ENCODE measurements around the gene COG6. TPM values are rescaled to one million over a fixed set of nuclear protein-coding genes. Genes with fewer than 3 reads are reported as not detected.

Gene COG6
- total RNA-seq, 1 experiment from 2014 or later, result 32.2 TPM

GRCh38 chr13:39768962-39769361 is 113.5 kb downstream of the COG6 start:
- DNase-seq (ENCODE audit: low read depth), result no peak

- DNase-seq (ENCODE audit: low read depth), result no peak
Observed at GRCh38 chr13:39770221-39771090, 115.0 kb downstream of the COG6 start.

- peak; percentile 57 for DNase-seq (ENCODE audit: low read depth)
Observed at GRCh38 chr13:39773833-39774232, 118.4 kb downstream of the COG6 start.

GRCh38 chr13:39776439-39776838 is 121.0 kb downstream of the COG6 start:
- DNase-seq (ENCODE audit: low read depth), result peak; percentile 94

GRCh38 chr13:39777021-39777420 is 121.6 kb downstream of the COG6 start:
- DNase-seq (ENCODE audit: low read depth), result no peak

GRCh38 chr13:39777527-39778061 is 122.1 kb downstream of the COG6 start:
- peak; percentile 93 for DNase-seq (ENCODE audit: low read depth)

GRCh38 chr13:39779337-39780265 is 124.1 kb downstream of the COG6 start:
- DNase-seq (ENCODE audit: low read depth), result peak; percentile 71

- no peak for DNase-seq (ENCODE audit: low read depth)
Observed at GRCh38 chr13:39780711-39781110, 125.2 kb downstream of the COG6 start.

- no peak for DNase-seq (ENCODE audit: low read depth)
Observed at GRCh38 chr13:39781381-39781780, 125.9 kb downstream of the COG6 start.

- no peak for DNase-seq (ENCODE audit: low read depth)
Observed at GRCh38 chr13:39783051-39783450, 127.6 kb downstream of the COG6 start.

GRCh38 chr13:39784347-39784746 is 128.9 kb downstream of the COG6 start:
- DNase-seq (ENCODE audit: low read depth), result no peak

- DNase-seq (ENCODE audit: low read depth), result no peak
Observed at GRCh38 chr13:39786091-39786490, 130.6 kb downstream of the COG6 start.

GRCh38 chr13:39787086-39787487 is 131.6 kb downstream of the COG6 start:
- no peak for DNase-seq (ENCODE audit: low read depth)

GRCh38 chr13:39788102-39788501 is 132.6 kb downstream of the COG6 start:
- DNase-seq (ENCODE audit: low read depth), result no peak

GRCh38 chr13:39789451-39789850 is 134.0 kb downstream of the COG6 start:
- no peak for DNase-seq (ENCODE audit: low read depth)

Other genes starting within 250 kb of the COG6 start
- gene LHFPL6, start 52.5 kb upstream of the COG6 start, total RNA-seq (2014; rRNA removed), result 30.0 and 37.2 TPM in 2 replicates